ENCODE measurements around the gene POTEJ.
"Not testable (repeated sequence)": the region's sequence is repeated elsewhere in the genome, so short reads cannot be mapped to it uniquely, and the experiment has no call there.

Gene POTEJ

DNA sequence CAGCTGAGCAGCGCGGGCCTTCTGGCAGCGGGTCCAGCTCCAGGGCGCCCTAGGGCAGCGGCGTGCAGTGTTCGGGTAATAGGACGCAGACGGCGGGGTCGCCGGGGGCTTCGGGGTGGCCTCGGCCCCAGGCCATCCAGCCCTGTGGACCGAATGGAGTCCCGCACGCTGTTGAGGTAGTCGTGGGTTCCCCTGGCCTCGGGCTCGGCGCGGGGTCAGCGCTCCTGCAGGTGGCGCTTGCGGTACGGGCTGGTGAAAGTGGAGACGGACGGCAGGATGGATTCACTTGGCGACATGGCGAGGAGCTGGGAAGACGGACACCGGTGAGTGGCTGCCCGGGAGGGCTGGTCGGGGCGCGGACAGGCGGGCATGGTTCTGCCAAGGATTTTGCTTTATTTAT is 82.2 kb downstream of the POTEJ start:
- not testable (repeated sequence) for H3K27ac ChIP-seq (ENCODE audit: low read length); H3K36me3 ChIP-seq (ENCODE audit: control insufficient read depth in 1 of 2, insufficient read depth in 2 of 2, low read length in 2 of 2); H3K27me3 ChIP-seq (ENCODE audit: low read depth, low read length); H3K9me3 ChIP-seq (ENCODE audit: control insufficient read depth in 1 of 2, low read length in 2 of 2); H3K4me1 ChIP-seq (ENCODE audit: control insufficient read depth in 1 of 2, insufficient read depth in 2 of 2, low read length in 2 of 2); H3K4me3 ChIP-seq (ENCODE audit: low read depth in 1 of 2, low read length in 2 of 2)

DNA sequence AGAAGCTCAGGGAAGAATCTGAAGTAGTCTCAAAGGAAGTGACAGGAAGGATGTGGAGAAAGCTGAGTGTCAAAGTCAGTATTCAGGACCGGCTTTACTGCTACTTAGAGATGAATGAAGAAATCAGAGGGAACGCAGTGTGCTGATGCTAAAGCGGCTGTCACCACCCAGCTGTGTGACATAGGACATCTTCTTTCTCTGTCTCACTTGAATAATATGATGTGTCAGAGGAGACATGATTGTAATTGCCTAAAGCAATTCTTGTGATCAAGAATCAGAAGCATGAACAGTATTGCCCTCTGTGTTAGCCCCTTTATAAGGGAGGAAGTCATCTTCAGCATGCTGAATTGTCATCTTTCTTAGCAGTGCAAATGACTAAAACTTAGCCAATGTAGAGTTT is 92.0 kb downstream of the POTEJ start:
- not testable (repeated sequence) for H3K36me3 ChIP-seq (ENCODE audit: control insufficient read depth in 1 of 2, insufficient read depth in 2 of 2, low read length in 2 of 2); H3K9me3 ChIP-seq (ENCODE audit: control insufficient read depth in 1 of 2, low read length in 2 of 2); H3K4me3 ChIP-seq (ENCODE audit: low read depth in 1 of 2, low read length in 2 of 2)

More for the DNA sequence above, 92.0 kb downstream of the POTEJ start:
- not testable (repeated sequence) for H3K27me3 ChIP-seq (ENCODE audit: low read depth, low read length); H3K27ac ChIP-seq (ENCODE audit: low read length); H3K4me1 ChIP-seq (ENCODE audit: control insufficient read depth in 1 of 2, insufficient read depth in 2 of 2, low read length in 2 of 2)
